Pancreas (tissue), 10 donors: ENCODE data around the gene SPRR2B. TPM values are rescaled to one million over a fixed set of nuclear protein-coding genes. Genes with fewer than 3 reads are reported as not detected.

ENCODE experiments used
- ATAC-seq, 4 donors: fragments of 200-7000 bp; cut with Tn5 transposase; one replicate each; pipeline versions ENCODE4 v1.8.0 to v1.9.1; 2020; ENCODE audit warnings: mild to moderate bottlenecking in 4 of 4, moderate library complexity in 4 of 4
- DNase-seq, 6 donors: peaks; one replicate each; pipeline ENCODE4 v3.0.0-alpha.2; 2020
- FAIRE-seq: peaks from 2 replicates; lab custom pipeline; 2012; peaks lifted over from hg19 to GRCh38; lab: Jason Lieb, UNC
- H3K27ac ChIP-seq, 4 donors: fragments of 200-600 bp; sonication (generic); 1 replicate in 3 of 4; 2 replicates in 1 of 4; pipeline versions ENCODE4 v1.5.0 to v1.8.0; 2020
- H3K27me3 ChIP-seq, 4 donors: fragments of 200-600 bp; one replicate each; pipeline ENCODE4 v1.8.0; 2021
- H3K36me3 ChIP-seq, 3 donors: fragments of 200-600 bp; sonication (generic) in 1 of 3; one replicate each; pipeline versions ENCODE4 v1.5.0 to v1.8.0; 2020 to 2021
- H3K4me1 ChIP-seq, 3 donors: fragments of 200-600 bp; one replicate each; pipeline ENCODE4 v1.8.0; 2021
- H3K4me3 ChIP-seq, 4 donors: fragments of 200-600 bp; sonication (generic) in 2 of 4; one replicate each; pipeline versions ENCODE4 v1.5.0 to v1.8.0; 2020 to 2021
- H3K9me3 ChIP-seq, 4 donors: fragments of 200-600 bp; one replicate each; pipeline ENCODE4 v1.8.0; 2021
- CTCF ChIP-seq, 4 donors: fragments of 200-600 bp; sonication (generic) in 3 of 4; IDR thresholded peaks; one replicate each; pipeline versions ENCODE4 v1.5.0 to v1.8.0; 2021; ENCODE audit warnings: antibody characterized with exemption in 4 of 4
- WGBS, 2 donors: extraction: QIAGEN DNeasy Blood & Tissue Kit; methylation state at CpG; one replicate each; pipeline ENCODE4 v1.1.7; 2013; 5-methylcytosine and 5-hydroxymethylcytosine counted together
- intact Hi-C, 3 donors: fragments of 100-400 bp; cut with DNase I; formaldehyde crosslinking; loops; one replicate each; pipeline versions ENCODE4 v1.11.1 to v1.14.2; 2022
- polyA plus RNA-seq, 2 donors: library from polyadenylated mRNA; stranded (reverse); fragments of 200-250 nt; gene quantifications; one replicate each; pipeline ENCODE4 v1.2.3, GENCODE V29; 2013
- total RNA-seq, 6 donors: library from RNA; stranded (reverse); fragmentation: NEBNext Ultra II Directional in 4 of 6; extraction: Animal tissue kit (Norgen Biotek cat#: 25700) in 4 of 6; gene quantifications; one replicate each; pipeline versions ENCODE4 v1.2.1 to v1.2.4, GENCODE V29; 2021 to 2023
- donor health status: healthy with polysubstance abuse.
- donor health status: DM: no; HTN: no; CAD: no; lungs with moderate emphysema.
- donor health status: DM: no; HTN: no; CAD: no.
- donor health status: control.
- donor health status: control.
- donor health status: Bipolar disorder and iron deficiency.
- donor health status: DM: yes; HTN: yes; CAD: no.
- donor health status: DM: no; HTN: no; CAD: no.
- donor health status: DM: no; HTN: no; CAD: no.
- donor health status: DM: yes; HTN: yes; CAD: no.

SPRR2B gene
- total and polyA plus RNA-seq, 8 donors = not detected

- FAIRE-seq (no peak), ATAC-seq (no peak), DNase-seq (no peak)
- Histone ChIP-seq H3K27me3 (peaks cover 0 to 3% (median 0%) of the 10 kb centered on the region in 4 donors), H3K4me1 (no peaks in the 10 kb centered on the region), H3K36me3 (no peaks in the 10 kb centered on the region), H3K27ac (no peak overlapping the region), H3K9me3 (no peaks in the 10 kb centered on the region), H3K4me3 (no peak overlapping the region)
- TF ChIP-seq CTCF (IDR thresholded peaks at IDR 0.05) = no peak
- intact Hi-C loops = no loop called here
- 43 to 52% methylated on average over 1 of the region's 1 CpG for WGBS, 2 donors
These were observed 36.2 kb downstream of the SPRR2B start for GRCh38 chr1:153035211-153035610.

- Histone ChIP-seq H3K36me3 (no peaks in the 10 kb centered on the region), H3K9me3 (no peaks in the 10 kb centered on the region), H3K4me1 (no peaks in the 10 kb centered on the region), H3K27me3 (no peaks in the 10 kb centered on the region), H3K27ac (no peak overlapping the region), H3K4me3 (no peak overlapping the region)
- peak in 2 of 4 donors; percentile 56 to 77 for ATAC-seq
- intact Hi-C loops = no loop called here
- WGBS, 2 donors = 32 to 47% methylated on average over 3 of the region's 3 CpGs
- no peak for FAIRE-seq
- DNase-seq = no peak
- no peak for TF ChIP-seq CTCF (IDR thresholded peaks at IDR 0.05)
These were observed 38.6 kb downstream of the SPRR2B start for GRCh38 chr1:153032677-153033308.

- no peaks in the 10 kb centered on the region for H3K36me3 ChIP-seq
- no peaks in the 10 kb centered on the region for H3K4me1 ChIP-seq
- no peak overlapping the region for H3K4me3 ChIP-seq
- intact Hi-C loops = no loop called here
- DNase-seq (no peak), ATAC-seq (no peak), FAIRE-seq (no peak)
- no peak for TF ChIP-seq CTCF (IDR thresholded peaks at IDR 0.05)
- no peak overlapping the region for H3K27ac ChIP-seq
- H3K27me3 ChIP-seq = no peaks in the 10 kb centered on the region
- H3K9me3 ChIP-seq = no peaks in the 10 kb centered on the region
These were observed 39.3 kb downstream of the SPRR2B start for GRCh38 chr1:153032073-153032472.

GRCh38 chr1:153030895-153031294 is 40.5 kb downstream of the SPRR2B start, which contains the start of gene SPRR1B:
TSS of gene SPRR1B (plus strand) at chr1:153031203. CDS start at chr1:153032346, 1,143 bp downstream.
- no peaks in the 10 kb centered on the region for H3K27me3 ChIP-seq
- no peak within 1 kb of the TSS for H3K27ac ChIP-seq
- intact Hi-C loops = no loop called here
- FAIRE-seq = no peak
- H3K36me3 ChIP-seq = no peaks in the 10 kb centered on the region
- ATAC-seq = no peak
- TF ChIP-seq CTCF (IDR thresholded peaks at IDR 0.05) = no peak
- H3K9me3 ChIP-seq = no peaks in the 10 kb centered on the region
- no peaks in the 10 kb centered on the region for H3K4me1 ChIP-seq
- no peak for DNase-seq
- H3K4me3 ChIP-seq = no peak within 1 kb of the TSS

GRCh38 chr1:153028766-153029165 is 42.6 kb downstream of the SPRR2B start:
- intact Hi-C loops = no loop called here
- Histone ChIP-seq H3K27me3 (no peaks in the 10 kb centered on the region), H3K4me3 (no peak overlapping the region), H3K4me1 (no peaks in the 10 kb centered on the region), H3K27ac (no peak overlapping the region), H3K36me3 (no peaks in the 10 kb centered on the region), H3K9me3 (no peaks in the 10 kb centered on the region)
- 59 to 73% methylated on average over 1 of the region's 1 CpG for WGBS, 2 donors
- ATAC-seq = no peak
- no peak for DNase-seq
- no peak for TF ChIP-seq CTCF (IDR thresholded peaks at IDR 0.05)
- FAIRE-seq = no peak
